ENCODE measurements around the gene HSPG2.
"Not testable (repeated sequence)": the region's sequence is repeated elsewhere in the genome, so short reads cannot be mapped to it uniquely, and the experiment has no call there.

Gene HSPG2

GRCh38 chr1:21931171-21932093 lies 5.7 kb downstream of the HSPG2 start:
- no peak for DNase-seq

DNA sequence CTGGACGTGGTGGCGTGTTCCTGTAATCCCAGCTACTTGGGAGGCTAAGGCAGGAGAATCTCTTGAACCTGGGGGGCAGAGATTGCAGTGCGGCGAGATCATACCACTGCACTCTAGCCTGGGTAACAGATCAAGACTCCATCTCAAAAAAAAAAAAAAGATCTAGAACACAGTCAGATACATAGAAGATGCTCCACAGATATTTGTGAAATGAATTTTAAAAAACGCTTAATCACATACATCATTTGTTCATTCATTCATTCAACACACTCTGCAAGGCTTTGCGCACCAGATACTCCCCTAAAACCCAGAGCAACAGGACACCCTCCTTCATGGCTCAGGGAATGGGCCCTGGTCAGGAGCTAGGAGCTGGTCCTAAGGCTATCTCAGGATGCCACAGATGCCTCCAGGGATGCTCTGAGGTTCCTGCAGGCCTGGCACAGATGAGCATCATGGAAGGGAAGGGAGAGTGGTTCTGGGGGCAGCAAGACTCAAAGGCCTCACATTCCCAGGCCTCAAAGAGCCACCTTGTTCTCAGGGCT lies 6.4 kb downstream of the HSPG2 start:
- DNase-seq: no peak

GRCh38 chr1:21930080-21930571 lies 7.0 kb downstream of the HSPG2 start:
- DNase-seq: no peak

DNA sequence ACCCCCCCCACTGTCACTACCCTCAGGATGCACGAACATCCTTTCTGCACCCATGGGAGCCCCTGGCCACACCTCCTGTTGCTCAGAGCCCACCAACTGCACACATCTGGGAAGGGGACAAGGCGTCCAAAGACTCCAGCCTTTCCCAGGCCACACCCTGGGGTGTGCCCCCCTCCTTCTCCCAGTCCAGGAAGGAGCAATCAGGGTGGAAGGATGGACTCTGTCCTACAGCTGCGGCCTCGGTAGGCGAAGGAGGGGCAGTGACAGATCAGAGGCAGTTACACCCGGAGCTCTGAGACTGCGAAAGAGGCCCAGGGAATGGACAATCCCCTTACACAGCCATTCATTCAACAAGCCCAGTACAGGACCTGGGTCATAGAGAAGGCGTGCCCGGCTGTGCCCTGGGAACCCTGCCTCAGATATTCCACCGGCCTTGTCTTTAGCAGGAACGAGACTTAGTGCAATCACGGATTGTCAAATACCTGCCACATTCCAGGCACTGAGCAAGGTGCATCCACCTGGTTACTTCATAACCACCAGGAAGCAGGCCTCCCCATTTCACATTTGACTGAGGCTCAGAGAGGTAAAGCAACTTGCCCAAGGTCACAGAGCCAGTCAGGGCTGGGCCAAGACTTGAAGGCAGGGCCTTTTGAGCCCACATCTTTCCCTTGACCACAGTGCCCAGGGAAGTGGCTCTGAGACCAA lies 9.4 kb downstream of the HSPG2 start:
- no peak for DNase-seq

DNA sequence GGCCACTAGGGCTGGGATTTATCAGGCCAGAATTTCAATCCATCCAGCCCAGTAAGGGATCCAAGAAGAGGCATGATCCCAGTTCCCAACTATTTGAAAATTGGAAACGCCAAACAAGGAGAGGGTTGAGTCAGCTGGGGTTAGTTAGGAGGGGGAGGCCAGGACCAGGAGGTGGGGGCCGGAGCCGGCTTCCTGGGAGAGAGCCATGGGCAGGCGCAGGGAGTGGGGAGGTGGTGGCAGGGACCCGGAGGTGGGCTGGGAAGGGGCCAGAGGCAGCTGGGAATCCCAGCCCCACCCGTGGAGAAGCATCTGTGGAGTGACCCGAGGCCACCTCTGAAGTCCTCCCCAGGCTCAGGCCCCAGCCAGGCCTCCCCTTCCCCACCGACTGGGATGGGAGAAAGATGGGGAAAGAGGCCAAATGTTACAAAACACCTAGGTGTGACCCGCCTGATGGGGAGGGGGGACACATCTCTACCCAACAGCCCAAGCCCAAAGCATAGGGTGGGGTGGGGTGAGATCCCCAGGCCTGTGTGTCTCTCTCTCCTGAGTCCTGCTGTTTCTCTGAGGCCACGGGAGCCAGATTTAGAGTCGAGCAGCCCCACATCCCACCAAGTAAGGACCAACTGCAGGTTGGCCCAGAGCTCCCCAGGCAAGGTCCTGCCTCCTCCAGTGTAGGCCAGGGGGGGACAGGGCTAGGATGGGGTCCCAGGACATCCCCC lies 10.1 kb downstream of the HSPG2 start:
- no peak for DNase-seq

- DNase-seq: no peak
Measured at GRCh38 chr1:21926065-21926464, 11.0 kb downstream of the HSPG2 start.

DNA sequence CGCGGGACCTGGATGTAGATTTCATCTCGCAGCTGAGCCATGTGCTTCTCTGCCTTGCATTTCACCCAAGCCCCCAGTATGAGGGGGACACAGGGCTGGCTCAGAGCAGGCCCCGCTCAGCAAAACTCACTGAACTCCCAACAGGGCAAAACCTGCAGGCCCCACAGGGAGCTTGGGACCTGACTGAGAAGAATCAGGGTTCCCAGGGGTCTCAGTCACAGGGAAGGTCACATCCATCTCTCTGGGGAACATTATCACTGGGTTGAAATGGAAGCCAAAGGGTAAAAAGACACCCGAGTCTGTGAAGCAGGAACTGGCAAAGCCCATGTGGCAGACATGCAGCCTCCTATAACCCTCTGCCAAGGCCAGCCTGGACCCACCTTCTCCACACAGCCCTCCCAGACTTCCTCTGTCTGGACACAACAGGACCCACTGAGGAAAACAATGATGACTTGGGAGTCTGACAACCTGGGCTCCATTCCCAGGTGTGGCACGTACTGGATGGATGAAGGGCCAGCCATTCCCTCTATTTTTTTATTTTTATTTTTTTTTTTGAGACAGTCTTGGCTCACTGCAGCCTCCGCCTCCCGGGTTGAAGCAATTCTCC lies 11.7 kb downstream of the HSPG2 start:
- no peak for DNase-seq

GRCh38 chr1:21924503-21925005 lies 12.6 kb downstream of the HSPG2 start:
- no peak for DNase-seq

GRCh38 chr1:21922090-21923013 lies 14.8 kb downstream of the HSPG2 start:
- DNase-seq: no peak

- no peak for DNase-seq
Measured at GRCh38 chr1:21921100-21921875, 15.8 kb downstream of the HSPG2 start.

- DNase-seq: no peak
Measured at GRCh38 chr1:21919520-21919919, 17.6 kb downstream of the HSPG2 start.

GRCh38 chr1:21917239-21917631 lies 19.9 kb downstream of the HSPG2 start:
- not testable (repeated sequence) for DNase-seq

DNA sequence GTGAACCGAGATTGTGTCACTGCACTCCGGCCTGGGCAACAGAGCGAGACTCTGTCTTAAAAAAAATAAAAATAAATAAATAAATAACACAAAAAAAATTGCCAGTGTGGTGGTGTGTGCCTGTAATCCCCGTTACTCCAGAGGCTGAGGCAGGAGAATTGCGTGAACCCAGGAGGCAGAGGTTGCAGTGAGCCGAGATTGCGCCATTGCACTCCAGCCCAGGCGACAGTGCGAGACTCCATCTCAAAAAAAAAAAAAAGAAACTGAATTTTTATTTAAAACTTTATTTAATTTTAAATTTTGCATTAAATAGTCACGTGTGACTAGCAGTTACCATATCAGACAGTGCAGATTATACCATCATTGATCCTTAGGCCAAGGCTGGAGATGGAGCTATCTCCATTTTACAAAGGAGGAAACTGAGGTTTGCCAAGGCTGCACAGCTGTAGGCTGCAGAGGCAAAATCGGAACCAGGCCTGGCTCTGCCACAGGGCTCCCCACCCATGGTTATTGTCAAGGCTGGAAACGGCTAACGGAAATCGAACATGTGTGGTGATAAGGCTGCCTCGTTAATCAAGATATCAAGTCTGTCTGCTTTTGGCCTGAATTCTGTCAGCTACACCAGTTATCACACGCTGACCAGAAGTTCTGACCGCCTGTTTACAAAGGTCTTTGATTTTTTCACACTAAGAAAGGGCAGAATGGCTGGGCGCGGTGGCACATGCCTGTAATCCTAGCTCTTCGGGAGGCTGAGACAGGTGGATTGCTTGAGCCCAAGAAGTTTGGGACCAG lies 20.5 kb downstream of the HSPG2 start:
- DNase-seq: no peak

GRCh38 chr1:21914880-21915640 lies 22.1 kb downstream of the HSPG2 start:
- no peak for DNase-seq

- no peak for DNase-seq
Measured at GRCh38 chr1:21914450-21914849, 22.7 kb downstream of the HSPG2 start.

GRCh38 chr1:21913763-21914162 lies 23.3 kb downstream of the HSPG2 start:
- no peak for DNase-seq

DNA sequence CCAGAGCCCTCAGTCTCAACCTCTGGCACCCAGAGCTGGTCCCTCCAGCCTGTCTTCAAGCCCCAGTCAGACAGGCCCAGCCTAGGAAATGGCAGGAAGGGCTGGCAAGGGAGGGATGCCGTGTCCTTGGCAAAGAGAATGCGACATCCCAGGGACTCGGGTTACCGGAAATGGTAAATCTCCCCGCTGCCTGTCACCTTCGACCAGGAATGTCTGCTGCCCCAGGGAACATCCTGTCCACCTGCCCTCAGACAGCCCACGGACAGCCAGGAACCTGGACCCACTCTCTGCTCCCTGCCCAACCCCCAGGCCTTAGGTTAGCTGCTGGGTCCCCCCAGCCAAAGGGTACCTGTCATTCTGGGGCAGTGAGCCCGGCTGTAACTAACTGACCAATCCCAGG lies 23.9 kb downstream of the HSPG2 start:
- no peak for DNase-seq

- DNase-seq: no peak
Measured at GRCh38 chr1:21912038-21912758, 24.9 kb downstream of the HSPG2 start.

Data from CD4-positive, alpha-beta T cell treated with Interleukin-17A for 4 hours (primary cell).